HG03095 (cell line): ENCODE data around the gene MATR3.
"Not testable (repeated sequence)": the region's sequence is repeated elsewhere in the genome, so short reads cannot be mapped to it uniquely, and the experiment has no call there.

Source experiments
- ATAC-seq: cut with Tn5 transposase; IDR thresholded peaks from one replicate; pipeline ENCODE4 v1.9.1; 2021; ENCODE audit warnings: moderate library complexity; ENCODE audit not compliant: unreplicated experiment

Gene MATR3

GRCh38 chr5:139296862-139297326, 3.4 kb downstream of the MATR3 start:
- ATAC-seq, result no peak

DNA sequence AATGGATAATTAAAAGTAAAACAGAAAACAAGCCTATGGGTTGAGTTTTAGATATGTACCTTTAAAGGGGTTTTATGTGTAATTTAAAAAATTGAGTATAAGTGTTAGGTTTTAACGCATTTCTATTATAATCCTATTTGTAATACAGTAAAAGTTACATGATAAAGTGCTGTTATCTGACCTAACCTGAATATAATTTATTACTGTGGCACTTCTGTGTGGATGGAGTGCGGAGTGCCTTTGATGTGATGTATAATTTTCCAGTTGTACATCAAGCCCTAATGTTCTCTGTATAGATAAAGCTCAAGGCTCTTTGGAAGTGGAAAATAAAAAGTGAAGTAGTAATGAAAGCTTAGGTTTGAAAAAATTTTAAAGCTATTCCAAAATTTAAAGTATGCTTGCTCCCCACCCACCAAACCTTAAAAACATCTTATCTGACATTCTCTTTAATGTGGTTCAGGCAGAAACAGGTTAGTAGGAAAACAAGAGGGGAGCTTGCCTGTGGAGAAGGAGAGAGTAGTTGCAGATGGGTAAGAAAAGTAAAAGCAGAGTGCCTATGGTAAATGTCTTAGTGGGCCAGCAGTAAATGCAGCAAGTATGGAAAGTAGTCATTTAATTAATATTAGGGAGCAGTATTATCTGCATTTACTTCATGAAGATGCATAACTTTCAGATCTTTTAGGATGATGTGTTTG, 4.0 kb downstream of the MATR3 start:
- ATAC-seq, result no peak

- no peak for ATAC-seq
These were observed 4.7 kb downstream of the MATR3 start for GRCh38 chr5:139298242-139298641.

DNA sequence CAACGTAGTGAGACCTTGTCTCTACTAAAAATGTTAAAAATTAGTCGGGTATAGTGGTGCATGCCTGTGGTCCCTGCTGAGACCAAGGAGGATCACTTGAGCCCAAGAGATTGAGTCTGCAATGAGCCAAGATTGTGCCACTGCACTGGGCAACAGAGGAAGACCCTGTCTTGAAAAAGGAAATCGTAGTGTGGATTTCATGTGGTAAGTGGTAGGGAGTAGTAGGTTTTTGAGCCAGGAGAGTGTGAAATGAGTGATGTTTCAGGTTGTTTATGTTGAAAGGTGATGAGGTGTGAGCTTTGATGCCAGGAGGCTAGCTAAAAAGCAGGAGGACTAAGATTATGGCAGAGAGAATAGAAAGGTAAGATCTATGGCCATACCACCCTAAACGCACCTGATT, 5.9 kb downstream of the MATR3 start:
- ATAC-seq, result no peak

DNA sequence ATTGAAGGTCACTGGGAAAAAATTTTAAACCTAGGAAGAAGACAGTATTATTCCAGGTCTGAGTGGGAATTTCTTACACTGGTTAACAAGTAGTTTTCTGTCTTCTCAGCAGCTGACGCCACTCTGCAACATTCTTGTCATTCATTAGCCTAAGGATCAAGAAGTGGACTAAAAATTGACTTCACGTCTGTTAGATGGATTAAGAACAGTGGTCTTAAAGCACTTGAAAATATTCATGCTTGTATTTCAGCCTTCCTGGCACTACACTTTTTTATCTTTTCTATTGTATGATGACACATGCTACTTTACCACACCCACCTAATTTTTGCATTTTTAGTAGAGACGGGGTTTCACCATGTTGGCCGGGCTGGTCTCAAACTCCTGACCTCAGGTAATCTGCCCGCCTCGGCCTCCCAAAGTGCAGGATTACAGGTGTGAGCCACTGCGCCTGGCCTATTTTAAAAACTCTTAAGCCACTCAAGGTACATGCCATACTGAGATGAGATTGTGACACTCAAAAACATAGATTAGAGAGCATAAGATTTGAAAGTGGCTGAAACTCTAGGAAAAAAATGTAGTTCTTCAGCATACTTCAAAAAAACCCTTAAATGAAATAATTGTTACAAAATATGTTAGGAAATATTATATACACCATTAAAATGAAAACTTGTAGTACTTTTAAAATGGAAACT, 8.4 kb downstream of the MATR3 start:
- no peak for ATAC-seq

GRCh38 chr5:139304391-139305324, 11.1 kb downstream of the MATR3 start:
- ATAC-seq, result no peak

DNA sequence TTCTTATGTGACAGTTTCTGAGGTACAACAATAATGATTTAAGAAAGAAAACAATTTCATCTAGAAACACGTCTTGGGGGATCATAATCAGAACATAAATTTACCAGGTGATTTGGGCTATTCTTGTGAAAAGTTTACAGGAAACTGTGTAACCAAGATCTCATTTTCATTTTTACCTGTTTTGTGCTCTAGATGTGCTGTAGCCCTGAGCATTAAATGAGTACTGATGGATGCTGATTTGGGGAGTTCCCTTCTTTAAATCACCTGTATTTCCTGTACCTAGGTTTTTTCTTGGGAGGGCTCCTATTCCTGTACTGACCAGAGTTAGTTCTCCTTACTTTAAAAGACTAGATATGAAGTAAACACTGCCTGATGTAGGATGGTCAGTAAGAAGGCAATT, 12.7 kb downstream of the MATR3 start:
- no peak for ATAC-seq

- ATAC-seq, result no peak
These were observed 13.3 kb downstream of the MATR3 start for GRCh38 chr5:139306628-139307379.

DNA sequence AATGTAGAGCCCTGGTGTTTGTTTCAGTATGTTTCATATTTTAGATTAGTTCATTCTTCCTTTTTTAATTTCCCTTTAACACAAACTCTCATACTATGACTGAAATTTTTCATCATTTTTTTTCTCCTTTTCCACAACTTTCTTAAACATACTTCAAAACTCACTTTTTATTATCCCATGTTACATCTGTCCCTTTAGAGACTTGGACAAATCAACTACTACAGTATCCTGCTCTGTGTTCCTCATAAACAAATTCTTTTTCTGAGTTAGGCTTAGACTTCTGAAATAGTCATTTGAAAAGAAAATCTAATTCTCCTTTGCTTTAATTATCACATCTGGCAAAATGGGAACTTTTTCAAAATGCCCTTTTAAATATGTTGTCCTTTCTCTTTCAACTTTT, 15.3 kb downstream of the MATR3 start:
- ATAC-seq, result no peak

DNA sequence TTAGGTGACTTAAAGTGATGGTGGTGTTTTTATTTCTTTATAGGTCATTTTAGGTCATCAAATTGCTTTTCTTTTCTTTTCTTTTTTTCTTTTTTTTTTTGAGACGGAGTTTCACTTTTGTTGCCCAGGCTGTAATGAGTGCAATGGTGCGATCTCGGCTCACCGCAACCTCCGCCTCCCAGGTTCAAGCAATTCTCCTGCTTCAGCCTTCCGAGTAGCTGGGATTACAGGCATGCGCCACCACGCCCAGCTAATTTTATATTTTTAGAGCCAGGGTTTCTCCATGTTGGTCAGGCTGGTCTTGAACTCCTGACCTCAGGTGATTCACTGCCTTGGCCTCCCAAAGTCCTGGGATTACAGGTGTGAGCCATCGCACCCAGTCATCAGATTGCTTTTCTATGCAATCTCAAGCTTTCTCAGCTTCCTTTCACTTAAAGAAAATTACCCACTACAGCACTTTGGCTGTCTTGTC, 17.2 kb downstream of the MATR3 start:
- ATAC-seq, result not testable (repeated sequence)

- no peak for ATAC-seq
These were observed 18.5 kb downstream of the MATR3 start for GRCh38 chr5:139312075-139312474.

DNA sequence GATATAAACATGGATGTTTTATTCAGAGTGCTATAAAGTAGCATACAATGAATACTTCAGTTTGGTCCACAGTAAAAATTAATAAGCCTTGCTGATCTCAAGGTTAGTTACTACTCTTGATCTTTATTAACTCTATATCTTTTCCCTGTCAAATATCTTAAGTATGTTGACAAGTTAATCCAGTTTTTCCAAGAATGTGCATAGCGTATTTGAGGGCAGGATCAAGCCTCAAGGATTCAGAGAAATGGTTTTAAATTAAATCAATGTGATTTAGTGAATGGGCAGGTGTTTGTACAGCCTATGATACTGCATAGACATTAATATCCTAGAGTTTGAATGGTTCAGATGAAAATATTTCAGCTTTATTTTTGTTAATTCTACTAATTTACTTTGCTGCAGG, 20.7 kb downstream of the MATR3 start:
- no peak for ATAC-seq

DNA sequence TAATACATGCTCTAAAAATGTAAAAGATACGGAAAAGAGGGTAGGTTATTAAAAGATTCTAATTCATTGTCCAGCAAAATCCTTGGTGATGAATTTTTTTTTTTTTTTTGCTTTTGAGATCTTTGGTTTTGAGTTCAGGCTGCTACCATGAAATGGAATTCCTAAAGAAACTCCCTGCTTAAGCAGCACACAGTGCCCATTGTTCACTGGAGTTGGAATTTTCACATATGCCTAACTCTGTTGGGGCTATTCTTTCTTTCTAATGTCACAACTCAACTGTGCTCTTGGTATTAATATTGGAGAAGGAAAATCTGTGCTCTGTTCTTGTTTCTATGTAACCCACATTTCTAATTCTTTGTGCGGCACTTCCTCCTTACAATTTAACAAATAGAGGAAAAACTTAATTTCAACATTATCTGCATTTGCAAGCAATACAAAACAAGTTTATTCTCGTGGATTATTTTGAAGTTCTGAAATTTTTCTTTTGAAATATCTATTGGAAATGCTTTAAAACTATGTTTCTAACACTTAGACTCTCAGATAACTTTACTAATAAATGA, 21.6 kb downstream of the MATR3 start:
- no peak for ATAC-seq

DNA sequence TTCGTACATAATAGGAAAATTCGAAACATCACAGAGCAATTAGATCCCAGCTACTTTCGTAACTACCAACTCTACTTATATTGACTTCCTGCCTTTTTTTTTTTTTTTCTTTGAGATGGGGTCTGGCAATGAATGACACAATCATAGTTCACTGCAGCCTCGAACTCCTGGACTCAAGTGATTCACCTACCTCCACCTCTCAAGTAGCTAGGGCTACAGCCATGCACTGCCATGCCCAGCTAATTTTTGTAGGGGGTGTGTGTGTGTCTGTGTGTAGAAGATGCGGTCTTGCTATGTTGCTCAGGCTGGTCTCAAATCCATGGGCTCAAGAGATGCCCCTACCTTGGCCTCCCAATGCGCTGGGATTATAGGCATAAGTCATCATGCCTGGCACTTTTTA, 42.3 kb downstream of the MATR3 start:
- no peak for ATAC-seq

- ATAC-seq, result no peak
These were observed 46.5 kb downstream of the MATR3 start for GRCh38 chr5:139340051-139340450.

- ATAC-seq, result peak; percentile 1
These were observed 47.7 kb downstream of the MATR3 start for GRCh38 chr5:139341187-139341688.

DNA sequence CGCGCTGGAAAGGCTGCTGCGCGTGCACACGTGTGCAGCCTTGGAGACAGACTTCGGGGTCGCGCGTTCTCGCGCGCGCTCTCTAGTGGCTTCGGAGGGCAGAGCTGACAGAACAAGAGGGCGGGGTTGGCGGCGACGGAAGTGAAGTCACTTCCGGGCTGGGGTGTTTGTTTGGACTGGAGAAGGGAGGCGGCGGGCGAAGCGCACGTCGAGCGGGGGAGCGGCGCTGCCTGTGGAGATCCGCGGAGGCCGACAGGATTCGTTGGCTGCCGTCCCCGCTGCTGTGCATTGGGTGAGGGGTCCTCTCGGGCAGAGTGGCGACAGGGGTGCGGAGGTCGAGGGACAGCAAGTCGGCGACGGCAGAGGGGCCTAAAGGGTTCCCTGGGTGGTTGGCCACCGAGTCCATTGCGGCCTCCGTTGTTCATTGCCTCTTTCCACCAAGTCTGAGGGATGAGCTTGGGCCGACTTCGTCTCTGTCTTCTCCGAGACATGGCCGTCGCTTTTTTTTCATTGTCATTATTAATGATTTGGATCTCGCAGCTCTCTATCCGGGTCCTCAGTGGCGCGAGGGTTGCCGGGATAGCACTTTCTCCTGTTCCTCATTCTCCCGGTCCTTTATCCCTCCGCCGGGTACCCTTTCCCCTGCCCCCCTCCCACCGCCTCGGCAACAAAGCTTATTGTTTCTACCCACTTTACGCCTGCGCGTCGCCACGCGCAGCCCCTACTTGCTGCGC, 48.3 kb downstream of the MATR3 start, which contains the start of gene PAIP2:
Gene PAIP2 (plus strand): TSS at position 166 of the 734 bp plus-strand sequence. CDS start 21,931 bp downstream, outside the sequence.
- ATAC-seq, result peak; percentile 90

DNA sequence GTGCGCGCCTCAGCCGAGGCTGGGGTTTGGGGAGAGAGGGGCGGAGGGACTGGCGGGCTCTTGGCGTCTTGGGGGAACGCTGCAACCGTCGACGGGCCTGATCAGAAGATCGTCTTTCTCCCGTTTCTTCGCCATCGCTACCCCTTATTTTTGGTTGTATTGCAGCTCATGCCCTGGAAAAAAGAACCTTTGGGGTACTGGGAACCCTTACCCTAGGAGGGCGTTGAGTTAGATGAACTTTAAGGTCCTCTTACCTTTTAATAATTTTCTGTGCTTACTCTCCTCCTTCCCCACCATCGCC, 48.8 kb downstream of the MATR3 start:
- no peak for ATAC-seq

- no peak for ATAC-seq
These were observed 49.9 kb downstream of the MATR3 start for GRCh38 chr5:139343476-139343875.
